SK-MEL-5 (cell line): ENCODE data around the gene RALGAPA2. TPM values are rescaled to one million over a fixed set of nuclear protein-coding genes. Genes with fewer than 3 reads are reported as not detected.
A peak's percentile ranks its signal among the peaks of the same experiment; 100 is the strongest.

ENCODE experiments used
- DNase-seq: peaks from one replicate; pipeline ENCODE4 v3.0.0-alpha.2; 2016; ENCODE audit warnings: low read depth, low spot score
- in situ Hi-C: cut with HindIII; loops from 2 replicates; pipeline ENCODE4 v1.10.0; 2016; ENCODE audit warnings: low sequenced_read_pairs, high pct_unique_total_duplicates, low pct_unique_long_range_greater_than_20kb
- total RNA-seq: library from RNA; depleted of rRNA; stranded (reverse); fragments of >200 nt; shearing (Covaris generic); gene quantifications from 2 replicates; pipeline ENCODE4 v1.2.3, GENCODE V29; 2014

The RALGAPA2 gene
- total RNA-seq, 1 experiment from 2014 or later = 9.3 TPM

DNA sequence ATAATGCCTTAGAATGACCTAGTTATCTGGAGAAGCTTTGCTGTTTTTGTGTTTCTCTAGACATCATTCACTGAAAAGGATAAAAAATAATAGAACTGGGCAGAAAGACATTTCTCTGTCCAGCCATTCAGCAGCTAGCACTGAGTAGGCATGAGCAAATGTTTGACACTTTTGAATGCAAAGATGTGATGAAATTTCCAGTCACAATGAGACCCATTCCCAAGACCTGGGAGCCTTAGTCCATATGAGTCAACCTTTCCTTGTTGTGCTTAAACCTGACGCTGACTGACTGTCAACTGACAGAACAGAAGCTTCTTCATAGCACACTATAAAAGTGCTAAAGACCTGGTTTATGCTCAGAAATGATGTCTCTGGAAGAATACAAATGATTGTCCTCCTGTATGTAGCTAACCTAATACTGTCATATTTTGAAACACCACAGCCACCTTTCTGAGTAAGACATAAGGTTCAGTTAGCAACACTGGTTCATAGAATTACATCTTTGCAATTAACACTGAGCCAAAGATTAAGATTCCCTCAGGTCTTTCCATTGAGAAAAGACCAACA, 17.1 kb downstream of the RALGAPA2 start:
- in situ Hi-C loops = no loop called here
- DNase-seq = peak; percentile 56

DNA sequence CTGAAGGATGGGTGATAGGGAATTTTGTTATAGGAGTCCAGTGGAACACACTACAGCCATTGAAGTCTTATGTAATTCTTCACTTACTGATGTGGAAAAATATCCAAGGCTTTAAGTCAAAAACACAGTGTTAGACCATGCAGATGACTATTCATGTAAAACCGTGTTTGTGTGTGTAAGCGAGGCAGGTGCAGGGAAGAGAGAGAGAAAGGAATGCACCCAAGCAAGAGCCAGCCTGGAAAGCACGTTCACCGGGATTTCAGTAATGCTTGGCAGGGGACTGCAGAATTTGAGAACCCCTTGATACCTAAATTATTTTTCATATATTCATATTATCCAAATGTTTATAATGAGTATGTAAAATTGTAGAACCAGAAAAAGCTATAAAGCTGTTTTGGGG, 17.9 kb downstream of the RALGAPA2 start:
- in situ Hi-C loops = no loop called here

DNA sequence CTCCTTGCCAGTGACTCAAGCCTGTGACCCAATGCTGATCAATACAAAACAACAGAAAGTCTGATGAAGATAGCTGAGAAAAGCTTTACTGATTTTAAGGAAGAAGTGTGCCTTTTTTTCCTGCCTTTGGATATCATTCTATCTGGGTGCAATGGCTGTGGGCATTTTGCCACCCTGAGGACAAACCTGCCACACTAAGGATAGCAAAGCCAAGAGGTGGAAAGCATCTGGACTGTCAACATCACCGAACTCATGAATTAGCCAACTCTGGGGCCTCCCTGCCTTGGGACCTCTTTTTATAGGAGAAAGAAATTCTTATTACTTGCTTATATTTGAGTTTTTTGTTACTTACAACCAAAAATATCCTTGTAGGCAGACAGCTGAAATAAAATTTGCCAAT, 19.9 kb downstream of the RALGAPA2 start:
- in situ Hi-C loops = no loop called here
- no peak for DNase-seq

More for the DNA sequence above, 17.9 kb downstream of the RALGAPA2 start:
- DNase-seq = no peak

DNA sequence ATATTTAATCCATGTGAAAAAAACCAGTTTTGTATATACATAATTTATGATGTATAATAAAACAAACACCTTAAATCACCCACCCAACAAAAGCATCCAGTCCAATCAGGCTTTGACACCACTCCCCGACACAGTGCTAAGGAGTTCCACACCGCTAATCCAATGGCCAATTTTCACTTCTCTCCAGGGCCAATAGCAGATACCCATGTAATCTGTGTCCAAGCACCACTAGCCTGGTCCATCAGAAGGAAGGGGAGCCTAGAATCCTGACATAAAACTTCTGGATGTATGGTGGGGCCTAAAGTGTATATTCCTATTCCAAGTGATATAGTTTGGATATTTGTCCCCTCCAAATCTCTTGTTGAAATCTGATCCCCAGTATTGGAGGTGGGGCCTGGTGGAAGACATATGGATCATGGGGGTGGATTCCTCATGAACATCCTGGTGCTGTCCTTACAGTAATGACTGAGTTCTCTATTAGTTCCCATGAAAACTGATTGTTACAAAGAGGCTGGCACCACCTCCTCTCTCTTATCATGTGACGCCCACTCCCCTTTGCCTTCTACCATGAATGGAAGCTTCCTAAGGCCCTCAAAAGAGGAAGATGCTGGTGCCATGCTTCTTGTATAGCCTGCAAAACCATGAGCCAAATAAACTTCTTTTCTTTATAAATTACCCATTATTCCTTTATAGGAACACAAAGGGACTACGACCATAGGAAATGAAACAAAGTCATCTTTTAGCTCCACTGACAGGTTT, 20.8 kb downstream of the RALGAPA2 start:
- no peak for DNase-seq
- in situ Hi-C loops = no loop called here

DNA sequence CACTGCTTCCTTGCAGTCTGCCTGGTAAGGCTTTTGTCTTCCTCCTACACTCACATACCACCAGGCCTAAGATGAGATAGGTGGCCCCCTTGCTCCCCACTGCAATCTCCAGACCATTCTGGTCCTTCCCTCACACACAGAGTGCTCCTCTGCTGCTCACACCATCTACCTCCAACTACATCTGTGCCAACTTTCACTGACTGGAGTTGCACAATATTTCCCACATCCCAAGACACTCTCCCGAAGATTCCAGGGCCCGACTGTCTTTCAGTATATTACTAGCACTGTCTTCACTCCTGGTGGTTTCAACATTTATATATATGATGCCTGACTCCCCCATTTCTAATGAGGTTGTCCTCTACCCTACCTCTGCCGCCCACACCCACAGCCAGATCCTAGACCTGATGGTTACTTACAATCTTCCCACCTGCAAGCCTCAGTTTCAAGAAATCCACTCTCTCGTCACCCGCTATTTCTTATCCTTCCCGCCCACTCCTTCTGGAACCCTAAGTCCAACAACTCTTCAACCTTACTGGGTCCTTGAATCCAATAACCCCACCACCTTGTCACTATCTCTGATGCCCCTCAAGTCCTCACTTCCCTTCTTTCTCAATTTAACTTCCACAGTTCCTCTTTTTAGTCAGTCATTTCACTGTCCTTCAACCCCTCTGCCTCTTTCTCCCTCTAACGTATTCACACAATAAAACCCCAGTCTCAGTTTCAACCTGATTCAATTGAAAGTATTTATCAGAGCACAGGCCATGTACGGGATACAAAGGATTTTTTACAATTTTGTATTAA, 21.6 kb downstream of the RALGAPA2 start:
- in situ Hi-C loops = no loop called here
- DNase-seq = no peak

DNA sequence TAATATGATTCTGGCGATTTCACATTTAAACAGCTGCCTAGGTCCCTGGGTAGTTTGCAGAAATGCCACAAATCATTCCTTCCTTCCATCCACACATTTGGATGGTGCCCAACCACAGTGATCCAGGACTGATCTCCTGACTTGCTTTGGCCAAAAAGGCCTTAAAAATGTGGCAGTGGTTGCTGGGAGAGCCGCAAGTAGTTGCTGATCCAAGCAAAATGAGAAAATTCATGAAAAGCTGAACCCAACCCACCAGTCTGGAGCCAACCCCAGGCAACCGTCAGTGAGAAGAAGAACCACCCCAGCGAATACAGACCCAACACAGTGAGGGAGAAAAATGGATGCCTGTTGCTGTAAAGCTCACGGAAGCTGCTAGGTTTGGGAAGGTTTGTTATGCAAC, 25.1 kb downstream of the RALGAPA2 start:
- no peak for DNase-seq
- in situ Hi-C loops = no loop called here

DNA sequence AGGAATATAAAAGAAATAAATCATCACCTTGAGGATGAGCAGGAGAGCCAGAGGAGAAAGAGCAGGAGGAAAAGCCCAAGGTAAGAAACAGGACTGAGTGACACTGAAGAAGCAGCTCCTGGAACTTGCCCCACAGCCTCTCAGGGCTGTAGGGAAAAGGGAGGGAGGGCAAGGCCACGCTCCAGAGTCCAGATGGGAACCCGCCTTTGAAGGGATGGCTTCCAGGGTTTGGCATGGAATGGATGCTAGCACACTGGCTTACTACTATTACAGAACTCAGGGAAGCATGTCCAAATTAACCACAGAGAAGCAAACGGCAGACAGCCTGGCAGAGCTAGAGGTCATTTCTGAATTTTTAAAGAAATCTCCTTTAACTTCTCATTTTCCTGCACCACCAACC, 26.8 kb downstream of the RALGAPA2 start:
- DNase-seq = no peak
- in situ Hi-C loops = no loop called here

DNA sequence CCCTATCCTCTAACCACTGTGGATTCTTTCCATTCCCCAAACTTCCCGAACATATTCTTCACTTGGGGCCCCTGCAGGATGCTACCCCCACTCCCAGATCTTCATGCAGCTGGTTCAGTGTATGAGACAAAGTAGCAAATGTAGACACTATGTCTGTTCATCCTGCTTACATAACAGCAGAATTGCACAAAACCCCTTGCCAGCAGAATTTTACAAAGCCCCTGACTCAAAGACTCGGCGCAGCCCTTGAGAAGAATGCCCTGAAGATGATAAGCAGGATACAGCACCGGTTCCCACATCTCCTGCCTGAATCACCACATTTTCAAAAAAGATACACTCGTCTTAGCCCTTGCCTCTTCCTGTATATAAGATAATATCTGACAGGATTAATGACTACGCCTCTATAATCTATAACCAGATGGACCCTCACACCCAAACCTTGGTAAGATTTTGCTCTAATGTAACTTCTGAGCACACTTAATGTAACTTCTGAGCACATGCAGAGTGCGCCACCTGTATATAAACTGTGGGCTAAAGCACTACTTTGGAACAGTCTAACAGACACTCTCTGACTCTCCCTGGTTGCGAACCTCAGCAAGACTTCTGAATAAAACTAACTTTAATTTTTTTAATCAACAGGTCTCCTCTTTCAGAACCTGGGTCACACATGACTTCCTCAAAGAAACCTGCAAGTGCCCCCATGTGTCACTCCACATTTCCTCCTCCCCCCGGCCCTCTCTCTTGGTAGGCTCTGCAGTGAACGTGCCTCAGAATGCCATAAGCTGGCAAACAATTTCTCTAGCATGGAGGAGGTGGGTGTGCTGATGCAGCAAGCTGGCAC, 28.7 kb downstream of the RALGAPA2 start:
- DNase-seq = no peak
- in situ Hi-C loops = no loop called here

DNA sequence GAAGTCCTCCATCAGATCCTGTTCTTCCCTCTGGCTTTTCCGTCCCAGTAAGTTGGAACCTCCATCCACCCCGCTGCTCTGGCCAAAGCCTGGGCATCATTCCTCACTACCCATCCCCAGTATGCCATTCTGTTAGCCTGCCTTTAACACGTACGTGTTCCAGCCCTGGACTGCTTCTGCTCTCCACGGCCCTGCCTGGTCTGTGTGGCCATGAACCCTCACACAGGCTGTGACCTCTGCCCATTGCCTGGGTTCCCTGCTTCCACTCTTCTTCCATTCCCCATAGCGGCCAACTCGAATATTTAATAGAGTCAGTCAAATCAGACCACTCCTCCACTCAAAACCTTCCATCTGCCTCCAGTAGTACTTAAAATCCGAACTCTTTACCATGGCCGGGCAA, 29.4 kb downstream of the RALGAPA2 start:
- DNase-seq = no peak
- in situ Hi-C loops = no loop called here

DNA sequence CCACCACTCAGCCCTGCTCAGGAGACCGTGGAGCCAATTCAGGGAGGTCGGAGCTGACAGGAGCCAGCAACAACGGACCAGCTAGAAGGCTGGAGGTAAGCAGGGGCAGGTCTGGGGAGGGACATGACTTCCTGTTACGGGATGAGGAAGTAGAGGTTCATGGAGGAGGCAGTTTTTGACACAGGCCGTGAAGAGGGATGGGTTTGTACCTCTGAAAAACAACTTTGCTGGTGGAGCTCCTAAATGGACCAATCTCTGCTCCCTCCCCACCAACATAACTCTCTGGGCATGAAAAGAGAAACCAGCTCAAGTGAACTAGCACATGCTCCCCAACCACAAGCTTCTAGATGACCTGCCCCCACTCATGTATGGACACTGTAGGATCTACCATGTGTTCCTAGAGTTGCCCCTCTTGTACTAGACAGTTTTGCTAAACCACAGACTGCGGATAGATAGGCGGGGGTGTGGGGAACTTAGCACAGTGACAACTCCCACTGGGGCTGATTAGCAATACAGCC, 31.4 kb downstream of the RALGAPA2 start:
- no peak for DNase-seq
- in situ Hi-C loops = no loop called here

DNA sequence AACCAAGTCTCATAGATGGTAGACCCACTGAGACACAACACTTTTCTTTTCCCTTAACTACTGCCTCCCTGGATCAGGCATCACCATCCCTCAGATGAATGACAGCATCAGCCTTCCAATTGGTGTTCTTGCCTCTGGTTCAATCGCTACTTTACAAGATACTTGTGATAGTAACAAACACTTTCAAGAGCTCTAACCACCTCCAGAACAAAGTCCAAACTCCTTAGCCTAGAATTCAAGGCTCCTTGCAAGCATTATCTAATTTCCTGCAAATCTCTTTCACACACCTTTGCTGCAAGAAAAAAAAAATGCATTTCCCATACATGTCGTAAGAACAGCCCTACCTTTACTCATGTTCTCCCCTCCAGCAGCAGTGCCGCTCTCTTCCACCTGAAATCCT, 33.1 kb downstream of the RALGAPA2 start:
- DNase-seq = no peak
- in situ Hi-C loops = no loop called here

DNA sequence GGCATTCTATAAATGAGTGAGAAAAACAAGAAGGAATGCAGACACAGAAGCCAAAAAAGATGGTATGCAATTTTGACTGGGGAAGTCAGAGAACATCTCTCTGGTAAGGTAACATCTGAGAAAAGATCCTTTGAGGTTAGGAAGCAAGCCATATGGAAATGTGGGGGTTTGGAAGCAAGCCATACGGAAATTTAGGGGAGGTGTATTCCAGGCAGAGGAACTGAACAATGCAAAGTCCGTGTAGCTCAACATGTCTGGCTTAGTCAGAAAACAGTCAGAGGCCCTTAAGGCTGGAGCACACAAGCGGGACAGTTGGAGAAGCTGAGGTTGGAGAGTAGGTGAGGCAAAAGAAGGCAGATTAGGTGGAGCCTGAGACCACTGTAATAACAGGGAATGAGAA, 35.3 kb downstream of the RALGAPA2 start:
- no peak for DNase-seq
- in situ Hi-C loops = no loop called here

DNA sequence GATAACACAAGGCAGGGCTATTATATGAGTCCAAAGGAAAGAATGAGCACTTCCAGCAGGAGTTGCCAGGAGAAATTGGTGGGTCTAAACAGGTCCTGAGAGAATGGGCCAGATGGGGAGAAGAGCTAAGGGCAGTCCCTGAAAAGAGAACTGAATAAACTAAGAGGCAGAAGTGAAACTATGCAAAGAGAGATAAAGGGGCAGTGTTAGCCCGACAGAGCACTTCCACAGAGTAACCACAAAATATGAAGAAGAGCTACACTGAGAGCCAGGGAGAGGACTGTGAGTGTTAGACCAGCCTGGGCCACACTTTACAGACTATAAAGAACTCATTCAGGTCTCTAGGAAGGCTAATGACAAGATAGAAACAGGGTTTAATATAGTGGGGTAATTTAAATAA, 43.8 kb downstream of the RALGAPA2 start:
- in situ Hi-C loops = no loop called here
- DNase-seq = peak; percentile 92

DNA sequence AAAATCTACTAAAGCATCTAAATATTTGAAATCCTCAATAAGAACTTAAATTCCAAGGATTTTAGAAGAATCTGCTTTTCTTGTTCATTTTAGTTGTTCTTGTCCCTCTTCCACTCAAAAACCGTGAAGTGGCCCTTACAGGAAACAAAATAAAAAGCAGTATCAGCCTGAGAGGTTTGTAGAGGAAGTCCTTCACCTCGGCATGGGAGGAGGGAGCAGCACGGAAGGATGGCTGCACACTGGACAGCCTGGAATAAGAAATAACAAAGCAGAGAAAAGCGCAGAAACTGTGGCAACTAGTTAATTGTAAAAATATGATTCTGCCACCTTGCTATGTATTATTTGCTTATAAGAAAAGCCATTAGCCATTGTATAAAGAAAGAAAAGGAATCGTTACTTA, 46.1 kb downstream of the RALGAPA2 start:
- in situ Hi-C loops = no loop called here
- no peak for DNase-seq

DNA sequence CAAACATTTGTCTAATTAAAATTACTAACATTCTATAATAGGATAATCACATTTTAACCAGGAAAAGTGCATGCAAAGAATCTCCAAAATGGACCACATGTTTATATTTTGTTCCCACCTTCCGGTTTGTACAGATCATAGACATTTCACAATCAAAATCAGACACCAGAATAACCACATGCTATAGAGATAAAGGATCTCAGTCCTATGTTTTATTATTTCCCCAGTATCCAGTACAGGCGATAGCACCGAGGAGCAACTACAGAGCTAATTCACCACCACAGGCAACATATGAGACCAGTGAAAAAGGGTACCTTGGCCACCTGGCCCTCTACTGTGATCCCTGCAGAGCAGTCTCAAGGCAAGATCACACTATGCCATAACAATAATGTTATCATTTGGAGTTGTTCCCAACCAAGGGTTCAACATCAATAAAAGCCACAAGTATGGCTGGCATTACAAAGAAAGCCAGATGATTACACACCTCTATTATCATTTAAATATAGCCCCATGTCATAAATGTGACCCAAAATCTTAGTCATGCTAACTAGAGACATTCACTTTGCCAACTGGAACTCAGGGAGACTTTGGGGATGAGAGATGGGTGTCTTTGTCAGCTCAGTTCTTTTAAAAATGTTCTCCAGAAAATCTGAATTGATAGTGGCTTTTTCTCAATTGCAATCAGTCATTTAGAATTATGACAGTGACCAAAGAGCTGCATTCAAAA, 46.7 kb downstream of the RALGAPA2 start:
- DNase-seq = no peak

DNA sequence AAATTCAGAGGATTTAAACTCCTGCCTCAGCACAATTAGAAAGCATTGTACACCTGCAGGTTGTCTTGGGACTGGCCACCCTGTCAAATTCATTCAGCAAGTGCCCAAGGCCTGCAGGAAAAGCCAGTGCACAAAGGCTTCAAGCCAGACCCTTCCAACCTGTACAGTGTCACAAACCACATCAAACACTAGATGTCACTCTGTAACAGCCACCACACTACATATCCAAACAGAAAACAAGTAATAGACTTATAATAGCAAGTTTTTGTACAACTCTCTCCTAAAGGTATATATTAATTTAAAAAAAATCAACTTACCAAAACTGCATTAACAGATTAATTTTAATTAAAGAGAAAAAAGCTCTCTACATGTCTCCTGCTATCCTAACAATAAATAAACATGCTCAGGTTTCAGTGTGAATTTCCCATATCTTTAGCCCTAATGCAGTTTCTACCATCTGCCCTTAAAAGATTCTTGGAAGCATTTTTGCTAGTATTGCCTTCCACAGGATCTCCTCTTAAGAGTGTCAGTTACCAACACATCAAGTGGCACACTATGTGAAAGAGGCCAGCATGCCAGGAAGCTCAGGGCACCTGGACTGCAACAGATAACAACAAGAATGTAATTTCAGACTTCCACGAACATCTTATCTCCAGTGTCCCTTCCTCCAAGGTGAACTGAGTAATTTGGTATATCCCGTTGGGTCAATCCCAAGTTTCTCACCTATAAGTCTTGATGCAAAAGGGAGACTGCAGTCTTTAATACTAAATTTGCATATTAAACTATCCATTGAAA, 47.5 kb downstream of the RALGAPA2 start:
- in situ Hi-C loops = no loop called here

More for the DNA sequence above, 46.7 kb downstream of the RALGAPA2 start:
- in situ Hi-C loops = no loop called here

More for the DNA sequence above, 47.5 kb downstream of the RALGAPA2 start:
- DNase-seq = peak; percentile 66
